NCI-H526 (cell line): ENCODE measurements around the gene TRIM63.

Experiments
- DNase-seq, 2 experiments: peaks; one replicate each; lab custom pipeline; 2025; lab: John Stamatoyannopoulos, UW

The TRIM63 gene

DNA sequence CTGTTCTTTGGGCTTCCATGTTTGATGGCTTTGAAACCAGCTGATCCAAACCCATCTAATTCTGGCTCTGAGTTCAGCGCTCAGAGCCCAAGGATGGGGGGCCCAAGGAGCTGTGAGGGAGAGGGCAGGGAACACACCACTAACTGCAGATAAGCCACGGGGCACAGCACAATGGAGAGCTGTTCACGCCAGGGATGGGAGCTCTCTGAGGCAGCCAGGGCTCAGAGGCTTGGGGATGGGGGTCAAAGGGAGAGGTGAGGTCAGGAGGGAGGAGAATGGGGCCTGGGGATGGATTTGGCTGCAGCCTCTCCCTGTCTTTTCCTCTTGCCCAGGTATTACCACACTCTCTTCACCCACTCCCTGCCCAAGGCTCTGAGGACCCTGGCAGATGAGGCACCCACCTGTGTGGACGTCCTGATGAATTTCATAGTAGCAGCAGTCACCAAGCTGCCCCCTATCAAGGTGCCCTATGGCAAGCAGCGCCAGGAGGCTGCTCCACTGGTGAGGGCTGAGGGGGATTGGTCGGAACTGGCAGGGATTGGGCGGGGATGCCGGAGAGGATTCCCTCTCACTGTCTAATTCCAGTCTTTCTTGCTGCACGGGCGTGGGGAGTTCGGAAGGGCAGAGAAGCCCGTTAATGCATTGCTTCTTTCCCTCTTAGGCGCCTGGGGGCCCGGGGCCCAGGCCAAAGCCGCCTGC is 32.8 kb downstream of the TRIM63 start:
- DNase-seq: peak in 1 of 2 experiments; percentile 48

DNA sequence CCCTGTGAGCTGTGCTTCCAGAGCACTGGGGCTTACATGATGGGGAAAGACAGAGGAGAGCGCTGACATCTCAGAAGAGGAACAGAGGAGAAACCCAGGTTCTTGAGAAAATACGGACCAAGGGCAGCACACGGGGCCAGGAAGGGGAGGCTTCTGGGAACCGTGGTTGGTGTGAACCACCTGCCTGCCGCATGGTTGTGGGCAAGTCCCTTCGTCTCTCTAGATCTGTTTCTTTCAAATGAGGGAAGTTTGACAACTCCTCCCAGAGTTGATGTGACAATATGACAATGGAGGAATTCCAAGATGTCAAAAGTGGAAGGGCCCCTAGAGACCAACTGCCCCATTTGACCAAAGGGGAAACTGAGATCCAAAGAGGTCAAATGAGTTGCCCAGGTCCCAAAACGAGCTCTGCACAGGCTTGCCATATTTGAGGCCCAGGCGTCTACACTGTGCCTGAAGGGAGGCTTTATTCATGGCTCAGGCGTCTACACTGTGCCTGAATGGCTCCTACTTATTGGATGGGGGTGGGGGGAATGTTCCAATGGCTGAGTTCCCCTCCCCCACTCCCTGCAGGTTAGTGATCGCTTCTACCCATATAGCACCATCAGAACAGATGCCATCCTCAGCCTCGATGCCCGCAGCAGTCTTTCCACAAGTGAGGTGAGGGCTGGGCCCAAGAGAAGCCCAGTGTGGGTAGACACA is 34.6 kb downstream of the TRIM63 start:
- no peak for DNase-seq

DNA sequence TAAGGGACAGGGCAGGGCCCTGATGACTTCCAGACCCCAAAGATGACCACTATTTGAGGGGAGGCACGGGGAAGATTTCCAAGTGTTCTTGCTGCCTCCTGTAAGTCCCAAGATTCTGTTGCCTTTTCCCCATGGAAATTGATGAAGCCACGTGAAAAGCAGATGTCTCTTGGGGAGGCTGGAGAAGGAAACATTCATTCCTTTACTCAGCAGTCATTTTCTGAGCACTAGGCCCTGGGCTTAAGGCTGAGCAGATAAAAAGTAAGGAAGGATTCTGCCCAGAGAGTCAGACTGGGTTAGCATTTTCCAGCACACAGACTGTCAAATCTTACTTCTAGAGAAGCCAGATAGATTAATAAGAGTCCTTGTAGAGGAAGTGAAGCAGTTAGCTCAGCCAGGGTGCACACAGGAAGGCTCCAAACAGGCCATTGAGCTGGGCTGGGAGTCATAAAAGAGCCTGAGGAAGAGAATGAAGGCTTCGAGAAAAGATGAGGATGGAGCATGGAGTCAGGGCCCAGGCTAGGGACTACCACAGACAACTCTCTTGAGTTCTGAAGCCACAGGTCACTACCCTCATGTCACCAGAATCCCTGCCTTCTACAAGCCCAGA is 35.7 kb downstream of the TRIM63 start:
- DNase-seq: no peak

DNA sequence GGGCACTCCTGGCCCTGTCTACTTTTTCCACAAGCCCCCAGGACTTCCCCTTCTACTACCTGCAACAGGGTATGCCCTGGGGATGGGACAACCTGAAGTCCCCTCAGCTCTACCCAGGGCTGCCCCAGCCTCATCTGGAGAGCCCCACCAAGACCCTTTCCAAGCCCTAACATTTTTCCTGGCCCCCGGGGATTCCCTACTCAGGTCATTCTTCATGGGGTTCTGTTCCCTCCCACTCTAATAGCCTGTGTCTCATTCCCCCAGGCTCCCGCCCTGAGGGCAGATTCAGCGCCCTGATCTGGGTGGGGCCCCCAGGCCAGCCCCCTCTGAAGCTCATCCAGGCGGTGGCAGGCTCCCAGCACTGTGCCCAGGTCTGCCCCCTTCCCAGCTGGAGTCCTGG is 36.2 kb downstream of the TRIM63 start:
- DNase-seq: no peak

DNA sequence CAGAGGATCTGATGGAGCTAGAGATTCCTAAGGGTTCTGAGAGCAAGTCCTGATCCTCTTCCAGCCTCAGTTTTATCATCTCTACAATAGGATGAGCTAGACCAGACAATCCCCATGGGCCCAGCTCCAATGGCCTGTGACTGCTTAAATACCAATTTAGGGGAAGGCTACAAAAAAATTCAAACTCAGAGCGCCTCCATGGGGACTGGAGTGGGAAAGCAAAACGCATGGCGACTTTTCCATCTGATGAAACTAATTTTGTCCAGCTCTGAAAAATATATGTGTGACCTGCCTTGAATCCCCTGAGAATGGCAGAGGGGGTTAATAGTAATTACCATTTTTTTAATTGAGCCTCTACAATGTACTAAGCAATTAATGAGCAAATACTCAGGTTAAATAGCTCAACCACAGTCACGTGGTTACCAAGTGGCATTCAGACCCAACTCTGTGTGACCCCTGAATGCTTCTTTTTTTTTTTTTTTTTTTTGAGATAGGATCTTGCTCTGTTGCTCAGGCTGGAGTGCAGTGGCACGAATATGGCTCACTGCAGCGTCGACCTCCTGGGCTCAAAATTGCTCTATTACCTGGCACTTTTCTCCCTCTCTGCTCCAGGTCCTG is 37.5 kb downstream of the TRIM63 start:
- DNase-seq: peak in 1 of 2 experiments; percentile 15

DNA sequence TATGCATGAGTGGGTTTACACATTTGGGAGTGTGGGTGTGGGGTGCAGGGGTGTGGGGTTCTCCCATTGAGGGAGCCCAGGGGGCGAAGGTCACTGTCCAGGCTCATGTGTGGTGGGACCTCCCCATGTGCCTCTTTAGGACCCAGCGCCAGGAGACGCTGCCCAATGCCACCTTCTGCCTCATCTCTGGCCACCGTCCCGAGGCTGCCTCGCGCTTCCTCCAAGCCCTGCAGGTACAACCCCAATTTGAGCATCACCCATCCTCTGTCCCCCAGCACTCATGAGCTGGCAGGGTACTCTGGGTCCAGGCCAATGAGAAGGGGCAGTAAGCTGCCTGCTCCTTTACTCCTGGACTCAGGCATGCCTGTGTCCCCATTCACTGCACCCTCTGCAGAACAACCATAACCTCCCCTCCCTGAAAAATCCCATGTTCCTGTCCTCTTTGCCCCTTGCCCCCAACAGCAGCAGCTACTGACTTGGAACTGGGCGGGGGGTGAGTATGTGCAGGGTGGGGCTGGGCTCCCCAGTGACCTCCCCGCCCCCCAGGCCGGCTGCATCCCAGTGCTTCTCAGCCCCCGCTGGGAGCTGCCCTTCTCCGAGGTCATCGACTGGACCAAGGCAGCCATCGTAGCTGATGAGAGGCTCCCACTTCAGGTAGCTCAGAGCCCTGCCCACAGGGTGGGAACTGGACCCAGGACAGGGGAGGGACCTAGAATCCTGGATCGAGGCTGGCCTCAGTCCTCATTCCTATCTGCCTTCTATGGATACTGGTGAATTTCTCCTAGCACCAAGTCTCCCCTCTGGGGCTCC is 38.2 kb downstream of the TRIM63 start:
- no peak for DNase-seq

DNA sequence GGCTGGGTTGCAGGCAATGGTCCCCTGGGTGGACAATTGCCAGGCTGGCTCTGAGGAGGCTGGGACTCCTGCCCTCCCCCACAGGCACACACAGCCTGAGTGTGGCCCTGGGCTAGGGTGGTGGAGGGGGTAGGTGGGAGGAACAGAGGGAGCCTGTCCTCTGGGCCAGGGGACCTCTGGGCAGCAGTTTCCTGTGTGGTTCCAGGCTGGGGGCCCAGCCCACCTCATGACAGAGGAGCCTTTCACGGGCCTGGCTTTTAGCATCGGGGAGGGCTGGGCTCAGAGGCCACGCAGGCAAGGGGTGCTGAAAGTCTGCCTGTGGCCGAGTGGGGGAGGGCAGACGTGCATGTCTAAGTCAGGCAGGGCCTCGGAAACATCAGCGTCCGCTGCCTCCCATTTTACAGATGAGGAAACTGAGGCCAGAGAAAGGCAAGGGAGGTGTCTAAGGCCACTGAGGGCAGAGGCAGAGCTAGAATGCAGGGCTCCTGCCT is 38.9 kb downstream of the TRIM63 start:
- DNase-seq: no peak

DNA sequence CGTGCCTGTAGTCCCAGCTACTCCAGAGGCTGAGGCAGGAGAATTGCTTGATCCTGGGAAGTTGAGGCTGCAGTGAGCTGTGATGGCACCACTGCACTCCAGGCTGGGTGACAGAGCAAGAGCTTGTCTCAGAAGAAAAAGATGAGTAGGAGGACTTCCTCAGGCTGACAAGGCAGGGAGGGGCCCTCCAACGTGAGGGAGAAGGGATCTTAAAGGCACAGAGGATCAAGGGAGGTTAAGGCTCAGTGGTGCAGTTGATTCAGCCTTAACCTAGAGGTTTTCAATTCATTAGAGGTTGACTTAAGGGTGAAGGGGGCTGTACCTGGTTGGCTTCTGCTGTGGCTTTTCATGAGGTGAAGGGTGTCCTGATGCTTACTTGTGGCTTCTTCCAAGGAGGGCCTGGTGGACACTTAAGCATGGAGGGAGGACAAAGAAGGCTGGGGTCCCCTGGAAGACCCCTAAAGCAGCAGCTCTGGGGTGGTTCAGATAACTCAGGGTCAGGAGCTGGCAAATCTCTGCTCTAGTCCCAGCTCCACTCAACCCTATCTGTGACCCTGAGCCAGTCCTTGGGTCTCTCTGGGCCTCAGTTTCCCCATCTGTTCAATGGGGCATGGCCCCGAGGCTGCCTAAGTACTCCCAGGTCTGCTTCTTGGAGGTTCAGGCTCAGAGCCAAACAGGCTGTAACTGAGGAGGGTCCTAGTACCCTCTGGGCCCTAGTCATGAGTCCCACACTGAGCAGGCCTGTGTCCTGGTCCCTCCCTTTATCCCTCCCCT is 39.5 kb downstream of the TRIM63 start:
- no peak for DNase-seq

DNA sequence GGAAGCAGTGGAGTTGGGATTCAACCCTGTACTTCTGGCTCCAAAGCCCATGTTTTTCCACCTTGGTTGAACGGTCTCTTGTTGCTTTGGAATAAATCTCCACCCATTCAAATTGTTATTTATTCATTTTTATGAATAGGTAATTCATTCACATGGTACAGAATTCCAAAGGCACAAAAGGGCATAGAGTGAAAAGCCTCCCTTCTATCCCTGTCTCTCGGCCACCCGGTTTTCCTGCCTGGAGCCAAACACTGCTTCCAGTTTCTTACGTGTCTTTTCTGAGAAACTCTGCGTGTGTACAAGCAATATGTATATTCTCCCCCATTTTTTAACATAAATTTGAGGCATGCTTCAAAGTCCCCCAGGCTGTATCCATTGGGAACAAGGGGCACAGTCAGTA is 41.9 kb downstream of the TRIM63 start:
- no peak for DNase-seq

DNA sequence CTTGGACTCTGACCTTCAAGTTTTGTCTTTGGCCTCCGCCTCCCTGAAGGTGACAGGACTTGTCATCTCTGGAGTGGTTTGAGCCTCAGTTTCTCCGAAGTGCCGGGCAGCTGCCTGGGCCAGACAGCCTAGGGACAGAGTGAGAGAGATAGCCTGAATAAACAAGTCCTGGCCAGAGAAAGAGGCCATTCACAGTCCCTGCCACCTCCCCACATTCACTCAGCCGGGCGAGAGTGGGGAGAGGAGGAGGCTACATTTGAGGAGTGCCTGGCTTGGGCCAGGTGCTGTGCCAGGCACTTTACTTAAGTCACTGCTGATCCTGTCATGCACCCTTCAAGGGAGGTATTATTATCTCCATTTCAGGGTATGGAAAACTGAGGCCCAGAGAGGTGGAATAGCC is 42.4 kb downstream of the TRIM63 start:
- DNase-seq: no peak

DNA sequence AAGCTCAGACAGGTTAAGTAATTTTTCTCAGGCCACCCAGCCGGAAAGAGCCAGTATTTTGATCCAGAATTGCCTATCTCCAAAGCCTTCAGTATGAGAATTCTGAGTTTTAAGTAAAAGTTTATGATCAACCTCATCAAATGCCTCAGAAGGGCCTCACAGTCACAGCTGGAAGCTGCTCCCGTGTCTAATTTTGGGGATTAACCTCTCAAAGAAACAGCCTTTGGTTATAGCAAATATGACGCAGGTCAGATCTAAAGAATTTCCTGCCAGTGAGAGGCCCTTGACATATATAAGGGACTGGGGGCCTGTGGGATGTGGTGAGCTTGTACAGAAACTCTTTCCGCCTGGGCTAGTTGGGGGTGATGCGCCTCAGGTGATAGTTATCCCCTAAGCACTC is 43.6 kb downstream of the TRIM63 start:
- no peak for DNase-seq

DNA sequence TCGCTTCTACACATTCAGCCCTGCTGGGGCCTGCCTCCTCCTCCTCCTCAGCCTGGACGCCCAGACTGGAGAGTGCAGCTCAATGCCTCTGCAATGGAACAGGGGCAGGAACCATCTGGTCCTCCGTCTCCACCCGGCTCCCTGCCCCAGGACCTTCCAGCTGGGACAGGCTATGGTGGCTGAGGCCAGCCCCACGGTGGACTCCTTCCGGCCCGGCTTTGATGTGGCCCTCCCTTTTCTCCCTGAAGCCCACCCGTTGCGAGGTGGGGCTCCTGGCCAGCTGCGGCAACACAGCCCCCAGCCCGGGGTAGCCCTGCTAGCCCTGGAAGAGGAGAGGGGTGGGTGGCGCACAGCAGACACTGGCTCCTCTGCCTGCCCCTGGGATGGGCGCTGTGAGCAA is 44.4 kb downstream of the TRIM63 start:
- no peak for DNase-seq

DNA sequence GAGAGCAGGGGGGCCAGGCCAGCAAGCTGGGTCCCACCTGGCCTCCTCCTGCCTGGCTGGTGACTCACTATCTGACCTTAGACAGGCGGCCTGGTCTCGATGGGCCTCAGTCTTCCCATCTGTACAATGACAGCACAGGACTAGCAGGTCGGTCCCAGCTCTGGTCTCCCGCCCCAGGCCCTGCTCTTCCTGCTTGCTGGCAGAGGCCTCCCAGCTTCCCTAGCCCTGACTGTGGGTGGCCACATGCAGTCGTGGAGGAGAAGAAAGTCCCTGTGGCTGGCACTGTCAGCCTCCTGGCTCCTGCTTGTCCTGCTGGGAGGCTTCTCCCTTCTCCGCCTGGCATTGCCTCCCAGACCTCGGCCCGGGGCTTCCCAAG is 45.0 kb downstream of the TRIM63 start:
- DNase-seq: no peak

DNA sequence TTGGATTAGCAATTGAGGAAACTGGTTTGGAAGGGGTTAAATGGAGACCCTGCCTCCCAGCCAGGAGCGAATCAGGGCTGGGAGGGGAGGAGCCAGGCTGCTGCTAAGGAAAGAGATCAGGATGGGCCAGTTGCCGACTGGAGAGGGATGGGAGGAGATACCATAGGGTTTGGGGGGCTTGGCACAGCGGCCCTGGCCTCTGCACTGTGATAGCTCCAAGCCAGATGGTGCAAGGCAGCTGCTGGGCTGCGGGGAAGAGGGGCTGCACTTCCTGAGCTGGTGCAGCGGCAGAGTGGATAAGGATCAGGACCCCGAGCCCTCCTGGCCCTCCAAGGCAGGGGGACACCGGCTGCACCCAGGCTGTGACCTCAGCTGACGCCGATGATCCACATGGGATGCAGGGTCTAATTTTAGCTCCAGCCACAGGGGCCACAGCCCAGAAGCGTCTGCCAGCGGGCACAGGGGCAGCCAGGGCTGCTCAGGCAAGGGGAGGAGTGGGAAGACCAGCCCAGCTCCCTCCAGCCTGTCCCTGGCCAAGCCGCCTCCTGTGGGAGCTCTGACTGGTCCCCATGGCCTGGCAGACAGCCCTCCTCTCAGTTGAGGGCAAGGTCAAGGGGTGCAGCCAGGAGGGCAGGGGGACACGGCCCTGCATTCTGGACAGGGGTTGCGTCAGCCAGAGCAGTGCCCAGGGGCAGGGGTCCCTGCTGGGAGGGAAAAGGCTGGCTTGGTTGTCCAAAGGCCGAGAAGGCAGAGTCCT is 45.6 kb downstream of the TRIM63 start, which contains the start of gene EXTL1:
TSS of gene EXTL1 (plus strand) at position 129 of the 757 bp plus-strand sequence. CDS start 872 bp downstream, outside the sequence.
- DNase-seq: peak in 1 of 2 experiments; percentile 54

DNA sequence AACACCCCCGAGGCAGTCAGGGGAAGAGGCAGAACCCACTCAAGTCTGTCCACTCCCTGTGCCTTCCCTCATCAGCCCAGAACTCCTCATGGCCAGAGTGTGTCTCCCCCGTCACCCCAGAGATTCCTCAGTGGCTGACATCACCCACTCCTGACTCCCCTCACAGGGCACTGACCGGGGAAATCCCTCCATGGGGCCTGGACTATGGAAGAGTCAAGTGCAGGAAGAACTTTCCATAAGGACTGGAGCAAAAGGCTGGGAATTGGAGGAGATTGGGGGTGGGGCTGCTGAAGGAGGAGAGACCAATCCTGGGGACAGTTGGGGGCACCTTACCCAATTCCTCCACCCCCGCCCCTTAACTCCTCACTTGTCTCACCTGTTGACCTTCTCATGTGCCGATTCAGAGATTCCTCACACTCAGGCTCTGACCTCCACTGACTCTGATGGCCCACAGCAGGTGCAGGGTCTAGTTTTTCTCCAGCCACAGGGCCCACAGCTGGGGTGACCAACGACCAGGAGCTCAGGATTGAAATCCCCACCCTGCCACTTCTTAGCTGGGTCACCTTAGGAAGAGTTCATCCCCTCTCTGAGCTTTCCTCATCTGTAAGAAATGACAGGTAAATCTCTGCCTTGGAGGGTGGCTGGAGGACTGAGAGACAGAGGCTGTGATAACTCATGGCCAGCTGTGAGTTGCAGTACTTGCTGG is 46.3 kb downstream of the TRIM63 start:
- no peak for DNase-seq

DNA sequence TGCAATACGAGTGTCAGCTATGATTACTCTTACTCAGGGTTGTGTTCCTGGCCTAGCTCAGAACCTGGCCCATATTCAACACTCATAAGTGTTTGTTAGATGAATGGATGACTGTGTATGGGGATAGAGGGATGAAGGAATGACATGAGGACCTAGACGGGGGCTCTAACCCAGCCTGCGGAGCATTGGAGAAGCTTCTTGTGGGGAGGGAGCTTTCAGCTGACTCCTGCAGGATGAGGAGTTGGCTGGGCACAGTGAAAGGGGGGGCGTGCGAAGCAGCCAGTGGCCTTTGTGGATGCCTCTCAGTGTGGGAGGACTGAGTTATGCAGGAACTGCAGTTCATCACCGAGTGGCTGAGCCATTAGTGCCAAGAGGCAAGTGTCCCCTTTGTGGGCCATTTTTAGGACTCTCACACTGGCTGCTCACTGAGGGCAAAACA is 47.1 kb downstream of the TRIM63 start:
- no peak for DNase-seq

DNA sequence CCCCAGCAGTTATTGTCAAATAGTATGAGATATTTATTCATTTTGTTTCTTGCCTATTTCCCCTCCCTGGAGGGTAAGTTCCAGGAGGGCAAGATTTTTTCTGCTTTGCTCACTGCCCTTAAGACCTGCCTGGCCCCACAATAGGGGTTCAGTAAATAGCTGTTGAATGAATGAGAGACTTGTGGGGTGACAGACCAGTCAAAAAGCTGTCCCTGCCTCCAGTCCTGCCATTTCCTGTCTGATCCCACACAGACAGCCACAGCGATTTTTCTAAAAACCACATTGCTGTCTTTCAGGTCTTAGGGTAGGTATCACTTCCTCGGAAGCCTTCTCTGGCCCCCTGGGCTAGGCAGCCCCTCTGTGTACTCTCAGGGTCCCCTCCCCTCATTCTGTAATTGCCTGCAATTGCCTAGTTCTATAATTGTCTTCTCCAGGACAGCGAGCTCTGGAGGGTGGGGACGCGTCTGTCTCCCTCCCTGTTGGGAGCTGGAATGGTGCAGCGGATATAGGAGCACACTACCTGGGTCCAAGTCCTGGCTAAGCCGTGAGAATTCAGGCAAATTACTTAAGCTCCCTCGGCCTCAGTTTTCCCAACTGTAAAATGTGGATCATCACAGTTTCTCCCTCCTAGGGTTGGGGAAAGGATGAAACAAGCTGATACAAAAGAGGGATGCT is 47.7 kb downstream of the TRIM63 start:
- no peak for DNase-seq

DNA sequence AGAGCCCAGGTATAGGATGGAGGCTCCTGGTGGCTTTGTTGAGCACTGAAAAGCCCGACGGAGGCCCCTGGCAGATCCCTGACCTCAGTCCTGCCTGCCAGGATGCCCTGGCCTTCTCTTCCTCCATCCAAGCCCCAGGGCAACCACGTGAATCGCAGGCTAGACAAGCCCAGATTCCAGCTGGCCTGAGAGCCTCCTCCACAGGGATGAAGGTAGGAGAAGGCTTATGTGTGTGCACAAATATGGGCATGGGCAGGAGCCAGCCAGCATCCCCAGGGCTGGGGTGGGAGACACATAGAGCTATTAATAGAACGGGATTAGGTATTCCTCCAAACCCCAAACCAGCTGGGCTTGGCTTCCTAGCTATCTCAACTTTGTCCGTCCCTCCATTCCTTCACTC is 49.8 kb downstream of the TRIM63 start:
- no peak for DNase-seq

DNA sequence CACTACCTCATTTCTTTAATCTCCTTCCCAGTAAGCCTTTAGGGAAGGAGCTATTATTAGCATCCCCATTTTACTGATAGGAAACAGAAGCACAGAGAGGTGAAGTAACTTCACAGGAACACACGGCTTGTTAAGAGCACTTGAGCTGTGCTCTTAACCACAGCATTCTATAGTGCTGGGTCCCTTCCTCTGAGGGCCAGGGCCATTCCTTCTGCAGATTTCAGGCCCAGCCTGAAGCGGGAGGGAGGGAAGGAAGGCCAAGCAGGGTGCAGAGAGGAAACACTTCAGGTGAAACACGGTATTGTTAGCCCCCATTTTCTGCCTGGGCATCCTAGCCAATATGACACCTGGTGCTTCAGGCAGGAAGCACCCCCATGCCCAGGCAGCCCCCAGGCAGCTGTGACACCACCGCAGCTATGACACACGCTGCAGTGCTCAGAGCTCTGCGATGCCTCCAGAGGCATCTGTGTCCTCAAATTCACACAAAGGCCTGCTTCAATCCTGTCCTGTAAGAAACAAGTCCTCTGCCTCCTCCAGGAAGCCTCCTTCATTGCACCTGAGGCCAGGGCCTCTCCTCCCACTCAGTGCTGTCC is 50.4 kb downstream of the TRIM63 start:
- DNase-seq: no peak
